ENCODE measurements around the gene NOTCH1. TPM values are rescaled to one million over a fixed set of nuclear protein-coding genes. Genes with fewer than 3 reads are reported as not detected.

NOTCH1 gene
- total and polyA plus RNA-seq, 2 experiments from 2014 or later, result 7.1 to 20.9 TPM

DNA sequence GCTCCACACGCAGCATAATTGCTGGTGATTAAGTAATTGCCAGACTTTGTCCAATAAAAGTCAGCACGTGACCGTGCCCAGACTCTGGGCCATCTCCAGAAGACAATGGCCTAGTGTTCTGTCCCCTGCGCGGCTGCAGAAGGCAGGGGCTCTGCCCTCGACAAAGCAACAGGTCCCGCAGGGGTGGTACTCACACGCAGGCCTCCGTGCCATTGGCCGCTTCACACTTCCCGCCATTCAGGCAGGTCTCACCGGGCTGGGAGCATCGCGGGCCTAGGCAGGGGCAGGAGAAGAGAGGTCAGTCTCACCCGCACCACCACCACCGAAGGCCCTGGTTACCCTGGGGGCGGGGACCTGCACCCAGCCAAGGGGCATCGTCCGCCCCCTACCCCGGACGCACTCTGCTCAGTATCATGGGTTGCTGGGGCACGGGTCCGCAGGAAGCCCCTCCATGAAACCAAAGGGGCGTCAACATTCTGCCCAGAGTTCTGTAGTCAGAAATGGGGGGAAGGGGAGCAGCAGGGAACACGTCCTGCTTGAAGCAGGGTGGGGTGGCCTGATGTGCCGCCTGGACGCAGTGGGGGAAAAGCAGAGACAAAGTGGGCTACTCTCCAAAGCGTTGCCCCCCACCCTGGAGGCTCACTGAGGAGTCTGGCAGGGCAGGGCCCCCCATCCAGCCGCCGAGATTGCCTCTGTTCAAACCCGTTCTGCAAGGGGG lies 1.9 kb downstream of the NOTCH1 start:
- no peak for DNase-seq (ENCODE audit: low read depth in 1 of 2, low spot score in 1 of 2)
- TF ChIP-seq, protein P1, sequence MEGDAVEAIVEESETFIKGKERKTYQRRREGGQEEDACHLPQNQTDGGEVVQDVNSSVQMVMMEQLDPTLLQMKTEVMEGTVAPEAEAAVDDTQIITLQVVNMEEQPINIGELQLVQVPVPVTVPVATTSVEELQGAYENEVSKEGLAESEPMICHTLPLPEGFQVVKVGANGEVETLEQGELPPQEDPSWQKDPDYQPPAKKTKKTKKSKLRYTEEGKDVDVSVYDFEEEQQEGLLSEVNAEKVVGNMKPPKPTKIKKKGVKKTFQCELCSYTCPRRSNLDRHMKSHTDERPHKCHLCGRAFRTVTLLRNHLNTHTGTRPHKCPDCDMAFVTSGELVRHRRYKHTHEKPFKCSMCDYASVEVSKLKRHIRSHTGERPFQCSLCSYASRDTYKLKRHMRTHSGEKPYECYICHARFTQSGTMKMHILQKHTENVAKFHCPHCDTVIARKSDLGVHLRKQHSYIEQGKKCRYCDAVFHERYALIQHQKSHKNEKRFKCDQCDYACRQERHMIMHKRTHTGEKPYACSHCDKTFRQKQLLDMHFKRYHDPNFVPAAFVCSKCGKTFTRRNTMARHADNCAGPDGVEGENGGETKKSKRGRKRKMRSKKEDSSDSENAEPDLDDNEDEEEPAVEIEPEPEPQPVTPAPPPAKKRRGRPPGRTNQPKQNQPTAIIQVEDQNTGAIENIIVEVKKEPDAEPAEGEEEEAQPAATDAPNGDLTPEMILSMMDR (IDR thresholded peaks at IDR 0.05; ENCODE audit: low read depth, low read length), result no peak
- Histone ChIP-seq H3K36me3 (no peaks in the 10 kb centered on the region), H3K4me3 (peak overlapping the region; percentile 99), H3K4me1 (ENCODE audit: low read depth) (peaks cover 9% of the 10 kb centered on the region), H3K27me3 (no peaks in the 10 kb centered on the region), H3K9me3 (ENCODE audit: low read depth) (no peaks in the 10 kb centered on the region), H3K27ac (no peak overlapping the region)

DNA sequence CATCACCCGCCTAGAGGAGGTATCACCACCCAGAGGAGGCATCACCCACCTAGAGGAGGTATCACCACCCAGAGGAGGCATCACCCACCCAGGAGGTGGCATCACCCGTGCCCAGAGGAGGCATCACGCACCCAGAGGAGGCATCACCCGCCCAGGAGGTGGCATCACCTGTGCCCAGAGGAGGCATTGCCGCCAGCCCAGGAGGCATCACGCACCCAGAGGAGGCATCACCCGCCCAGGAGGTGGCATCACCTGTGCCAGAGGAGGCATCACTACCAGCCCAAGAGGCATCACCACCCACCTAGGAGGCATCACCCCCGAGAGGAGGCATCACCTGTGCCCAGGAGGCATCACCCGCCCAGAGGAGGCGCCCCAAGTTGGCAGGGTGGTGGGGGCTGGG lies 2.6 kb downstream of the NOTCH1 start:
- Histone ChIP-seq H3K4me1 (ENCODE audit: low read depth) (peaks cover 9% of the 10 kb centered on the region), H3K9me3 (ENCODE audit: low read depth) (no peaks in the 10 kb centered on the region), H3K27ac (no peak overlapping the region), H3K4me3 (no peak overlapping the region), H3K36me3 (no peaks in the 10 kb centered on the region), H3K27me3 (no peaks in the 10 kb centered on the region)
- DNase-seq (ENCODE audit: low read depth in 1 of 2, low spot score in 1 of 2), result no peak
- TF ChIP-seq, protein P1 (IDR thresholded peaks at IDR 0.05; ENCODE audit: low read depth, low read length), result no peak

DNA sequence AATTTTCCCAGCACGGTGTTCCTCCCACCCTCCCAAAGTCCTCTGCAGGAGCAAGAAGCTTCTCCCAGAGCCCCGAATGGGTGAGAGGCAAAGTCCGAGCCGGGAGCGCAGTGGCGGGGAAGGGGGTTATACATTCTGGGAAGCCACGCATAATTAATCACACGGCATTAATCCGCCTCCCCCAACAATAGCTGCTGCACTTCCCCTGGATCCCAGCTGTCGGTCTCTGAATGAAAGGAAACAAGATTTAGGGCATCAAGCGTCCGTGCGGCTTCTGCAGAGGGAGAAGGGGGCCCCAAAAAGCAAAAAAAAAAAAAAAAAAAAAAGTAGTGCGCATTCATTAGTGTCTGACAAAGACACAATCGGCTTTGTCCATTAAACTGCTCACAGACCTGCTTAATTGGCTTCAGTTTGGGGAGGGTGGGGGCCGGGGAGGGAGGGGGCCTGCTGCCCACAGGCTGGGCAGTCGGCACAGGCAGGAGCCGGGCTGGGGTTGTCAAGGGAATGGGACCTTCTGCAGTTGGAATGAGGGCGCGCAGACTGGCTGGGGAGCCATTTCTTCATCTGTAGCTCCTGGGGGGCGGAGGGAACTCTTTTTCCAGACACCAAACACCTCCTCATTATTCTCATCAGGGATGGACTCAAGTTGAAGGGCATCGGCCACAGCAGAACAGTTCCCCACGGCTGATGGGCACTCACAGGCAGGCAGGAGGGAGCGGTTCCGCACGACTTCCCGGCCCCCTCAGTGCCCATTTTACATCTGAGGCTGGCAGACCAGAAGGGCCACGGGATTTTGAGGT lies 3.4 kb downstream of the NOTCH1 start:
- no peak overlapping the region for H3K4me3 ChIP-seq
- DNase-seq (ENCODE audit: low read depth in 1 of 2, low spot score in 1 of 2), result no peak
- peaks cover 8% of the 10 kb centered on the region for H3K4me1 ChIP-seq (ENCODE audit: low read depth)
- H3K27ac ChIP-seq, result no peak overlapping the region
- TF ChIP-seq, protein P1 (IDR thresholded peaks at IDR 0.05; ENCODE audit: low read depth, low read length), result no peak
- H3K27me3 ChIP-seq, result no peaks in the 10 kb centered on the region
- H3K36me3 ChIP-seq, result no peaks in the 10 kb centered on the region
- H3K9me3 ChIP-seq (ENCODE audit: low read depth), result no peaks in the 10 kb centered on the region

DNA sequence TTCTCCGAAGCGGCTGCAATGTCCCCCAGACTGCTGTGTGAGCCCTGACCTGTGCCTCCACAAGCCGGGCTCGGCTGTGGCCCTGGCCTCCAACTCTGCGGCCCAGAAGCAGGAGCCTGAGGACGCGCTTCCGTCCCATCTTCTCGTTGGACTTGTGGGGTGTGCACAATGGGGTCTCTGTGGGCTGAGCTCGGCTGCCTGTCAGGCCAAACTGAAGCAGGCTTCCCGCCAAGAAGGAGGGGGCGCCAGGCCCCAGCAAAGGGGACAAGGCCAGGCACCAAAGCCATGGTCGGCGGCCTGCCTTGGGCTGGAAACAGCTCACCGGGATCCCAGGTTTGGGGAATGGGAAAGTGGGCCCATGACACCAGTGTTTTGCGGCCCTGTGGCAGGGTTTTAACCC lies 4.1 kb downstream of the NOTCH1 start:
- Histone ChIP-seq H3K27me3 (no peaks in the 10 kb centered on the region), H3K36me3 (no peaks in the 10 kb centered on the region), H3K4me3 (no peak overlapping the region), H3K9me3 (ENCODE audit: low read depth) (no peaks in the 10 kb centered on the region), H3K4me1 (ENCODE audit: low read depth) (peaks cover under 1% of the 10 kb centered on the region), H3K27ac (no peak overlapping the region)
- no peak for DNase-seq (ENCODE audit: low read depth in 1 of 2, low spot score in 1 of 2)
- TF ChIP-seq, protein P1 (IDR thresholded peaks at IDR 0.05; ENCODE audit: low read depth, low read length), result no peak

DNA sequence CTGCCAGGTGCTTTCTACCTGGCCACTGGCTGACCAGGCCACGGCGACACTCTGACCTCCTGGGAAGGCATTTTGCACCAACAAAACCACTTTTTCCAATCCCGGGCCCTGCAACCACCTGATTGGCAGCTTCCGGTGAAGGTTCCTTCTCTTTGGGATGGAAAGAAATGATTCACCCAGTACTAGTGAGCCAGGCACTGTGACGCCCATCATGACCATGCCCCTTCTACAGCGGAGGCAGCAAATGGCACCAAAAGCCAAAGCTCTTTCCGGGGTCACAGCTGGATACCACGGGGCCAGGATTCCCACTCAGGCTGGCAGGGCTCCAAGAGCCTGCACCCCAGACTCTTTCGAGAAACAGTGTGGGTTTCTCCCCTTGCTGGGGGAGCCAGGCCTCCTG lies 4.7 kb downstream of the NOTCH1 start:
- TF ChIP-seq, protein P1 (IDR thresholded peaks at IDR 0.05; ENCODE audit: low read depth, low read length), result no peak
- no peak for DNase-seq (ENCODE audit: low read depth in 1 of 2, low spot score in 1 of 2)
- Histone ChIP-seq H3K36me3 (no peaks in the 10 kb centered on the region), H3K27me3 (no peaks in the 10 kb centered on the region), H3K4me1 (ENCODE audit: low read depth) (no peaks in the 10 kb centered on the region), H3K9me3 (ENCODE audit: low read depth) (no peaks in the 10 kb centered on the region), H3K4me3 (no peak overlapping the region), H3K27ac (no peak overlapping the region)
